Mesendoderm (in vitro differentiated cells): ENCODE measurements around the gene AKR7A2.
"Not testable (repeated sequence)": the region's sequence is repeated elsewhere in the genome, so short reads cannot be mapped to it uniquely, and the experiment has no call there.

Experiments used
- DNase-seq: peaks from one replicate; pipeline ENCODE4 v3.0.0; 2013
- H2AK5ac ChIP-seq: 2 replicates; pipeline ENCODE4 v1.6.1; 2013; ENCODE audit warnings: low read length, inconsistent platforms
- H2BK120ac ChIP-seq: 2 replicates; pipeline ENCODE4 v1.6.1; 2013; ENCODE audit warnings: low read depth, mild to moderate bottlenecking, low read length, moderate library complexity, mixed read lengths
- H2BK15ac ChIP-seq: replicated peaks from 2 replicates; pipeline ENCODE4 v1.6.1; 2013; ENCODE audit warnings: low read depth, mild to moderate bottlenecking, moderate library complexity
- H2BK5ac ChIP-seq: 2 replicates; pipeline ENCODE4 v1.6.1; 2013; ENCODE audit warnings: low read length, inconsistent platforms
- H3K18ac ChIP-seq: 2 replicates; pipeline ENCODE4 v1.6.1; 2013; ENCODE audit warnings: mild to moderate bottlenecking, low read length, mixed read lengths
- H3K23ac ChIP-seq: one replicate; pipeline ENCODE4 v1.6.1; 2013; ENCODE audit warnings: low read length
- H3K27ac ChIP-seq: 2 replicates; pipeline ENCODE4 v1.5.1; 2013; ENCODE audit warnings: low read depth, mild to moderate bottlenecking, inconsistent platforms, low read length, moderate library complexity
- H3K27me3 ChIP-seq: 2 replicates; pipeline ENCODE4 v1.6.1; 2013; ENCODE audit warnings: low read length, control low read depth, mild to moderate bottlenecking, inconsistent platforms; ENCODE audit not compliant: insufficient read depth, poor library complexity
- H3K36me3 ChIP-seq: 2 replicates; pipeline ENCODE4 v1.6.1; 2013; ENCODE audit warnings: low read length, inconsistent platforms; ENCODE audit not compliant: control insufficient read depth, insufficient read depth
- H3K4ac ChIP-seq: one replicate; pipeline ENCODE4 v1.6.1; 2013; ENCODE audit warnings: low read depth, mild to moderate bottlenecking, low read length, moderate library complexity
- H3K4me1 ChIP-seq: 2 replicates; pipeline ENCODE4 v1.6.1; 2013; ENCODE audit warnings: low read depth, low read length, inconsistent platforms; ENCODE audit not compliant: control insufficient read depth
- H3K4me2 ChIP-seq: 2 replicates; pipeline ENCODE4 v1.6.1; 2013; ENCODE audit warnings: low read length
- H3K4me3 ChIP-seq: 2 replicates; pipeline ENCODE4 v1.5.1; 2013; ENCODE audit warnings: mild to moderate bottlenecking, low read length
- H3K56ac ChIP-seq: one replicate; pipeline ENCODE4 v1.6.1; 2013; ENCODE audit warnings: low read length
- H3K79me1 ChIP-seq: 2 replicates; pipeline ENCODE4 v1.6.1; 2013; ENCODE audit warnings: low read length, inconsistent platforms
- H3K79me2 ChIP-seq: 2 replicates; pipeline ENCODE4 v1.6.1; 2013; ENCODE audit warnings: mild to moderate bottlenecking, low read length; ENCODE audit not compliant: control insufficient read depth, insufficient read depth
- H3K9ac ChIP-seq: 2 replicates; pipeline ENCODE4 v1.6.1; 2013; ENCODE audit warnings: low read length, inconsistent platforms
- H4K5ac ChIP-seq: one replicate; pipeline ENCODE4 v1.6.1; 2013; ENCODE audit warnings: low read length
- H4K8ac ChIP-seq: one replicate; pipeline ENCODE4 v1.6.1; 2013; ENCODE audit warnings: low read depth, mild to moderate bottlenecking, control low read depth, low read length, moderate library complexity
- WGBS: extraction: QIAGEN DNeasy Blood & Tissue Kit; methylation state at CpG from one replicate; pipeline ENCODE4 v1.1.7; 2013; ENCODE audit warnings: low lambda C conversion rate, missing lambda C conversion rate; ENCODE audit not compliant: insufficient coverage; ENCODE audit errors: extremely low coverage; 5-methylcytosine and 5-hydroxymethylcytosine counted together

AKR7A2 gene

GRCh38 chr1:19270343-19270730, 41.6 kb downstream of the AKR7A2 start:
- H3K4ac ChIP-seq, H4K5ac ChIP-seq, H3K36me3 ChIP-seq, H3K4me3 ChIP-seq, H3K23ac ChIP-seq, H2BK15ac ChIP-seq, DNase-seq, H3K27me3 ChIP-seq, H3K18ac ChIP-seq, H3K79me1 ChIP-seq, H2BK5ac ChIP-seq, H4K8ac ChIP-seq, H2BK120ac ChIP-seq, H2AK5ac ChIP-seq, H3K4me1 ChIP-seq, H3K27ac ChIP-seq, H3K79me2 ChIP-seq, H3K9ac ChIP-seq, H3K4me2 ChIP-seq, H3K56ac ChIP-seq: not testable (repeated sequence)
- WGBS = no CpG with 5 or more reads among the region's 6 CpGs

DNA sequence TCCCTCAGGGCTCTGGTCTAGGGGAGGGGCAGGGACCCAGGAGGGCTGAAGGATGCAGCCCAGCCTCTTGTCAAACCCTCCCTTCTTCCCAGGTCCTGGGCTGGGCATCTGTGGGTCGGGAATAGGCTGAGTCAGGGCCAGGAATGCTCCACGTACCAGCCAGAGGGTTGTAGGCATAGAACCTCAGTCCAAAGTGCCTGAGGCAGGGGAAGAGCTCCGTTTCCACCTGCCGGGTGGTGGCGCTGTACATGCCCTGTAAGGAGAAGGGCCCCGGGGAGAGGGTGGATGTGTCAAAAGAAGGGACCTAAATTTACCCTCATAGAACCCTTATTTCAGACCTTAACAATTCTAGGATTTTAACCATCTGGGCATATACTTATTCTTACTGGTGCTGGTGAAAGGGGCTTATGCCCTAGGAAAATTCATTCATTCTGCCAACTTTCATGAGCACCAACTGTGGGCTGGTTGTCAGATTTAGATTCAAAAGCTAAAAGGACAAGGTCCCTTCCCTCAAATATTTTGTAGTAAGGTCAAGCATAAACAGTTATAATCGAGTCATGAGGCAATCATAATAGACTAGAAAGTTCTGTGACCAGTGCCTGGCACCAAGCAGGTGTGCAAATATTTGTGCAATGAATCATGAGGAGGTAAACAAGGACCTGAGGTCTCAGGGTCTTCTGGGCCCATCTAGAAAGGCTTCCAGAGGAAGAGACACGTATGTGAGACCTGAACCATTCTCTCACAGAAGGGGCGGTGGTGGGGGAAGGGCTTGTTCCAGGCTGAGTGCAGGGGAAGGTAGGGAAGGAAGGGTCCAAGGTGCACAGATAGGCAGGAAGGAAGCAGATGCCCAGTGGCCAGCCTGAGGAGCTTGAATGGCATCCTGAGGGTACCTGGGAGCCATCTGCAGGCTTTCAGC, 42.3 kb downstream of the AKR7A2 start:
- not testable (repeated sequence) for H3K4me3 ChIP-seq, H2AK5ac ChIP-seq, H2BK120ac ChIP-seq, H2BK15ac ChIP-seq, H3K9ac ChIP-seq, H4K8ac ChIP-seq, H3K4me2 ChIP-seq, H3K27ac ChIP-seq, H3K4me1 ChIP-seq, H3K27me3 ChIP-seq, H4K5ac ChIP-seq, H3K4ac ChIP-seq, DNase-seq, H3K18ac ChIP-seq, H3K23ac ChIP-seq, H2BK5ac ChIP-seq, H3K36me3 ChIP-seq, H3K79me1 ChIP-seq, H3K79me2 ChIP-seq, H3K56ac ChIP-seq
- no CpG with 5 or more reads among the region's 9 CpGs for WGBS

DNA sequence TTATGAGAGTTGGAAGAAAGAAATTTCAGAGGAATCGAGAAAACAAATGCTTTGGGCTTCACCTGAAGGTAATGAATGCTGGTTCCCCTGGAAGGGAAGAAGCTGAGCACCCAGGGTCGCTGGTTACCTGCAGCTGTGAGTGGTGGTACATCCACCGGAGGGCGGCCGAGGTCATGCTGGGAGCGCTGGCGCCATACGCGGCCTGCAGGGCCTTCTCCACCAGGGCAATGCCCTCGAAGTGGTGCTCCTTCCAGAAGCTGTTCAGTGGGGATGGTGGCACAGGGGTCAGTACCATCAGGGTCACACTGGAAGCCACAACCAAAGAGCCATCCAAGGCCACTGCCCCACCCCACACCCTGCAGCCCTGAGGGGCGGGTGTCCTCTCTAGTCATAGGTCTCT, 43.5 kb downstream of the AKR7A2 start:
- H4K5ac ChIP-seq = no peak overlapping the region
- DNase-seq = no peak
- H3K18ac ChIP-seq = no peak overlapping the region
- H3K79me2 ChIP-seq = no peaks in the 10 kb centered on the region
- H2BK5ac ChIP-seq = no peak overlapping the region
- no peak overlapping the region for H4K8ac ChIP-seq
- no peak overlapping the region for H3K4ac ChIP-seq
- H2BK15ac ChIP-seq = no peak overlapping the region
- no peak overlapping the region for H3K56ac ChIP-seq
- H3K23ac ChIP-seq = no peak overlapping the region
- WGBS = no CpG with 5 or more reads among the region's 11 CpGs
- no peak overlapping the region for H3K27ac ChIP-seq
- H3K4me2 ChIP-seq = no peak overlapping the region
- H3K27me3 ChIP-seq = no peaks in the 10 kb centered on the region
- no peaks in the 10 kb centered on the region for H3K79me1 ChIP-seq
- H3K9ac ChIP-seq = no peak overlapping the region
- H2BK120ac ChIP-seq = no peak overlapping the region
- H3K4me3 ChIP-seq = no peak overlapping the region
- H3K36me3 ChIP-seq = no peaks in the 10 kb centered on the region
- no peaks in the 10 kb centered on the region for H3K4me1 ChIP-seq
- no peak overlapping the region for H2AK5ac ChIP-seq

DNA sequence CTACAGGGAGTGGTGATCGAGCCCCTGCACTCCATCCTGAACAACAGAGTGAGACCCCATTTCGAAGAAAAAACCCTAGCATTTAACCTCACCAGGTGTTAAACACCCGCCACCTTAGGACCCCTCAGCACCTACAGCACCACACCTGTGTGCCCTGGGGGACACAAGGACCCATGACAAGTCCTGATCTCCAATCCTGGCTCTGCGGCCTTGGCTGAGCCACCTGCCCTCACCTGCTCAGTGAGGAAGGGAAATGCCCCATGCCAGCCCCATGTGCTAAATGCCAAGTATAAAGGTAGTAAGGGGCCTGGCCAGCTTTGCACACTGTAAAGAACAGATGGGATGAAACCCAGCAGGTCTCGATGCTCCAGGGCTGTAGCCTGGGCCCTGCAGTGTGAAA, 49.2 kb downstream of the AKR7A2 start:
- H3K18ac ChIP-seq = no peak overlapping the region
- no peak overlapping the region for H3K4me3 ChIP-seq
- H2BK5ac ChIP-seq = no peak overlapping the region
- no peak overlapping the region for H3K56ac ChIP-seq
- H3K27me3 ChIP-seq = no peaks in the 10 kb centered on the region
- H4K8ac ChIP-seq = no peak overlapping the region
- H4K5ac ChIP-seq = no peak overlapping the region
- H3K27ac ChIP-seq = no peak overlapping the region
- no peak overlapping the region for H2BK120ac ChIP-seq
- no peak overlapping the region for H3K4me2 ChIP-seq
- H3K79me1 ChIP-seq = no peaks in the 10 kb centered on the region
- no peaks in the 10 kb centered on the region for H3K79me2 ChIP-seq
- no peaks in the 10 kb centered on the region for H3K4me1 ChIP-seq
- no peak for DNase-seq
- no peak overlapping the region for H3K23ac ChIP-seq
- no peak overlapping the region for H2BK15ac ChIP-seq
- no peak overlapping the region for H3K4ac ChIP-seq
- H2AK5ac ChIP-seq = no peak overlapping the region
- no peak overlapping the region for H3K9ac ChIP-seq
- H3K36me3 ChIP-seq = peaks cover 8% of the 10 kb centered on the region
- no CpG with 5 or more reads among the region's 5 CpGs for WGBS

GRCh38 chr1:19262047-19262446, 49.9 kb downstream of the AKR7A2 start:
- H2BK15ac ChIP-seq = no peak overlapping the region
- H3K4me3 ChIP-seq = no peak overlapping the region
- H3K23ac ChIP-seq = no peak overlapping the region
- no peak overlapping the region for H2AK5ac ChIP-seq
- no peaks in the 10 kb centered on the region for H3K4me1 ChIP-seq
- H3K36me3 ChIP-seq = peaks cover 15% of the 10 kb centered on the region
- no peaks in the 10 kb centered on the region for H3K79me2 ChIP-seq
- H4K8ac ChIP-seq = no peak overlapping the region
- no peak overlapping the region for H2BK5ac ChIP-seq
- H3K27ac ChIP-seq = no peak overlapping the region
- WGBS = no CpG with 5 or more reads among the region's 5 CpGs
- no peak overlapping the region for H3K4me2 ChIP-seq
- H3K27me3 ChIP-seq = no peaks in the 10 kb centered on the region
- DNase-seq = no peak
- H3K79me1 ChIP-seq = no peaks in the 10 kb centered on the region
- no peak overlapping the region for H3K9ac ChIP-seq
- H3K18ac ChIP-seq = no peak overlapping the region
- no peak overlapping the region for H3K4ac ChIP-seq
- H3K56ac ChIP-seq = no peak overlapping the region
- no peak overlapping the region for H4K5ac ChIP-seq
- H2BK120ac ChIP-seq = no peak overlapping the region
